Measurements from ENCODE around the gene SLC16A1.
"Not testable (repeated sequence)": the region's sequence is repeated elsewhere in the genome, so short reads cannot be mapped to it uniquely, and the experiment has no call there.

Gene SLC16A1

GRCh38 chr1:112902221-112902620 is 53.8 kb downstream of the SLC16A1 start:
- TF ChIP-seq CTCF (IDR thresholded peaks at IDR 0.05; ENCODE audit: low read depth, low read length, missing control alignments), result no peak
- in situ Hi-C loops (cut with HindIII; ENCODE audit: low sequenced_read_pairs), result no loop called here
- no peak for DNase-seq (ENCODE audit: low read depth)
- H3K4me3 ChIP-seq (ENCODE audit: low read depth, low read length), result no peak overlapping the region

DNA sequence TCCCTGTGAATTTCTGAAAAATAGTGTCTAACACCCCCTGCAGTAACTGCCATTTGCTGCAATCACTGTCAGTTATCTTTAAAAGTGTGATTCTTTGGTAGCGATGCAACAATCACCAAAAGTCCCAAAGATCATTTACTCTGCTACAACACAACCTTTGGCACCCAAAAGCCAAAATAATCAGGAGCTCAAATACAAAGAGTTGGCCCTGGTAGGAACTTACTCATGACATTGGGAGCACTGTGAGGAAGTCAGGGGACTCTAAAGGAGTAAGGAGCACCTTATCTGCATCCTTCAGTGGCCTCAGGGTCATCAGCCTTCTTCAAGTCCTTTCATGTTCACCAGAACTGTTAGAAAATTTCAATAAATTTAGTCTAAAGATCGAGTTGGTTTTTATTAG is 54.6 kb downstream of the SLC16A1 start:
- no peak for TF ChIP-seq CTCF (IDR thresholded peaks at IDR 0.05; ENCODE audit: low read depth, low read length, missing control alignments)
- no peak overlapping the region for H3K4me3 ChIP-seq (ENCODE audit: low read depth, low read length)
- in situ Hi-C loops (cut with HindIII; ENCODE audit: low sequenced_read_pairs), result no loop called here
- no peak for DNase-seq (ENCODE audit: low read depth)

GRCh38 chr1:112896783-112897182 is 59.2 kb downstream of the SLC16A1 start:
- in situ Hi-C loops (cut with HindIII; ENCODE audit: low sequenced_read_pairs), result no loop called here
- no peak overlapping the region for H3K4me3 ChIP-seq (ENCODE audit: low read depth, low read length)
- DNase-seq (ENCODE audit: low read depth), result no peak
- TF ChIP-seq CTCF (IDR thresholded peaks at IDR 0.05; ENCODE audit: low read depth, low read length, missing control alignments), result no peak

DNA sequence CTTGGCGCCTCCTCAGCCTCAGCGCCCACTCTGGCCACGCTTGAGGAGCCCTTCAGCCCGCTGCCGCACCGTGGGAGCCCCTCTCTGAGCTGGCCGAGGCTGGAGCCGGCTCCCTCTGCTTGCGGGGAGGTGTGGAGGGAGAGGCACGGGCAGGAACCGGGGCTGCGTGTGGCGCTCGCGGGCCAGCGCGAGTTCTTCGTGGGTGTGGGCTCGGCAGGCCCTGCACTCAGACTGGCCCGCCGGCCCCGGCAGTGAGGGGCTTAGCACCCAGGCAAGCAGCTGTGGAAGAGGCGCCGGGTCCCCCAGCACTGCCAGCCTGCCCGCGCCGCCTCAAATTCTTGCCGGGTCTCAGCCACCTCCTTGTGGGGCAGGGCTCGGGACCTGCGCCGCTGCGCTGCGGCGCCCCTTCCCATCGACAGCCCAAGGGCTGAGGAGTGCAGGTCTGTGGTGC is 61.4 kb downstream of the SLC16A1 start:
- TF ChIP-seq CTCF (IDR thresholded peaks at IDR 0.05; ENCODE audit: low read depth, low read length, missing control alignments), result no peak
- H3K4me3 ChIP-seq (ENCODE audit: low read depth, low read length), result no peak overlapping the region
- DNase-seq (ENCODE audit: low read depth), result no peak
- in situ Hi-C loops (cut with HindIII; ENCODE audit: low sequenced_read_pairs), result no loop called here

DNA sequence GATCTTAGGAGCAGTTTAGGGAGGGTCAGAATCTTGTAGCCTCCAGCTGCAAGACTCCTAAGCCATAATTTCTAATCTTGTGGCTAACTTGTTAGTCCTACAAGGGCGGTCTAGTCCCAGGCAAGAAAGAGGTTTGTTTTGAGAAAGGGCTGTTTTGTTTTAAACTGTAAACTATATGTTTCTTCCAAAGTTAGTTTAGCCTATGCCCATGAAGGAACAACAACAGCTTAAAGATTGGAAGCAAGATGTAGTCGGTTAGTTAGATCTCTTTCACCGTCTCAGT is 62.0 kb downstream of the SLC16A1 start:
- H3K4me3 ChIP-seq (ENCODE audit: low read depth, low read length), result no peak overlapping the region
- in situ Hi-C loops (cut with HindIII; ENCODE audit: low sequenced_read_pairs), result no loop called here
- no peak for DNase-seq (ENCODE audit: low read depth)
- TF ChIP-seq CTCF (IDR thresholded peaks at IDR 0.05; ENCODE audit: low read depth, low read length, missing control alignments), result no peak

DNA sequence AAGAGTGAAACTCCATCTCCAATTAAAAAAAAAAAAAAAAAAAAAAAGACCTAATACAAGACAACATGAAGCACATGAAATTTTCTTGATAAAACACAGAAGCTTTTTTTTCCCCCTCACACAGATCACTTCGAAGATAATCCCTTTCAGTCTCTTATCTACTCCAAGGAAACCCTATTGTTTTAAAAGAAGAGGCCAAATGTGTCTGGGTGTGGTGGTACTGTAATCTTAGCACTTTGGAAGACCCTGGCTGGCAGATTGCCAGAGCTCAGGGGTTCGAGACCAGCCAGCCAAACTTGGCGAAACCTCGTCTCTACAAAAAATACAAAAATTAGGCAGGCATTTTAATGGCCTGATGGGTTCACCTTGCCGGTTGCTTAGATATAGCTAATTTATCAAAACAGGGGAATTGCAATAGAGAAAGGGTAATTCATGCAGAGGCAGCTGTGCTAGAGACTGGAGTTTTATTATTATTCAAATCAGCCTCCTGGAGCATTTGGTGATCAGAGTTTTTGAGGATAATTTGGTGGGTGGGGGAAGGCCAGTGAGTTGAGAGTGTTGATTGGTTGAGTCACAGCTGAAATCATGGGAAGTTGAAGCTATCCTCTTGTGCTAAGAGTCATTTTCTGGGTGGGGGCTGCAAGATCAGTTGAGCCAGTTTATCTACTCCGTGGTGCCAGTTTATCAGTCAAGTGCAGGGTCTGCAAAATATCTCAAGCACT is 62.5 kb downstream of the SLC16A1 start:
- DNase-seq (ENCODE audit: low read depth), result no peak
- in situ Hi-C loops (cut with HindIII; ENCODE audit: low sequenced_read_pairs), result no loop called here
- no peak overlapping the region for H3K4me3 ChIP-seq (ENCODE audit: low read depth, low read length)
- TF ChIP-seq CTCF (IDR thresholded peaks at IDR 0.05; ENCODE audit: low read depth, low read length, missing control alignments), result no peak

- H3K4me3 ChIP-seq (ENCODE audit: low read depth, low read length); DNase-seq (ENCODE audit: low read depth); in situ Hi-C loops (cut with HindIII; ENCODE audit: low sequenced_read_pairs): not testable (repeated sequence)
Measured at GRCh38 chr1:112889906-112890305, 66.1 kb downstream of the SLC16A1 start.

Data from astrocyte of the cerebellum (primary cell).